ENCODE results near the gene LMNTD2.
A peak's percentile ranks its signal among the peaks of the same experiment; 100 is the strongest.

Gene LMNTD2

GRCh38 chr11:567011-567628 lies 6.6 kb upstream of the LMNTD2 start:
- no peak for DNase-seq

DNA sequence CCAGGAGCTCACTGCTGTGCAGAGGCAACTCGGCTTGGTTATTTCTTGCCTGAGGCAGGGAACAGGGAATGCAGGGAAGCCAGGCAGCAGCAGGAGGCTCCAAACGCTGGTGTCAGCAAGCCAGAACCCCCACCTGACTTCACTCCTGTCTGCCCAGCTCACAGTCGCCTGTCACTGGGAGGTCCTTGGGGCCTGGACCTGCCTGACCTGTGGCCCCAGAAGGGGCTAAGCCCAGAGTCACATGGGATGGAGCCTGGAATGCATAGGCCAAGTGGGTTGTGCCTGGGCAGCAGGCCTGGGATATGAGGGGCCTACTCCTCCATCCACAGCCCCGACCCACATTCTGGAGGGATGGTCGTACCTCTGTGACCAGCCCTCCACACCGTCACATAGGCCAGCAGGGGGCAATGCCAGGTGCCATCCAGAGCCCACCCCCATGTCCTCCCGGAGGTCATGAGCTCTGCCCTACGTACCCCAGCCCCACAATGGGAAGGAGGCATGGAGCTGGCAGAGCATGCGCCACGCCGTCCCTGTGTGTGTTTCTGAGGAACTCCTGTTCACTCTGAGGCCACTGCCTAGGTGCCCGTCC lies 5.5 kb upstream of the LMNTD2 start:
- DNase-seq: no peak

DNA sequence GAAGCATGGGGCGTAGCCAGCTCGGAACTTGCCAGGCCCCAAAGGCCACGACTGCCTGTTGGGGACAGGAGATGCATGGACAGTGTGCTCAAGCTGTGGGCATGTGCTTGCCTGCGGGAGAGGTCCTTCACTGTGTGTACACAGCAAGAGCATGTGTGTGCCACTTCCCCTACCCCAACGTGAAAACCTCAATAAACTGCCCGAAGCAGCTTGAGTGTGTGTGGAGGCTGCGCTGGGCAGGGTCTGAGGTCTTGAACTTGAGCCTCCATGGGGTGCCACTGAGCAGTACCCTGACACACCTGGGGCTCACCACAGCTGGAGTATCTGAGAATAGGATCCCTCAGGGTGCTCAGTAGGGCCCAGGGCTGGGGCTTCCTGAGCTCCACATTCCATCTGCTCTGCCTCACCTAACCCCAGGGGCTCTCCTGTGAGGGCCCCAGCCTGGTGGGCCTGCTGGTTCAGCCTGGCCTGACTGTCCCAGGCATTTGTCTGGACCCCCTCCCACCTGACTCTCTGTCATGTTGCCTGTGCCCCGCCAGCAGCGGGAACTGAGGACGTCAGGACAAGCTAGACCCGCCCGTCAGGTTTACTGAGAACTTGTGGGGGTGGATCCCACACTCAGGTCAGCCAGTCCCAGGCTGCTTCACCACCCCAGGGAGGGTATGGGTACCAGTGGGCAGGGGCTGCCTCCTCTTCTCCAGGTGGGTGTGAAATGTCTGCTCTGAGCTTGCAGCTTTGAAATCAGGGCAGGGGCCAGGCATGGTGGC lies 3.5 kb upstream of the LMNTD2 start:
- DNase-seq: no peak

DNA sequence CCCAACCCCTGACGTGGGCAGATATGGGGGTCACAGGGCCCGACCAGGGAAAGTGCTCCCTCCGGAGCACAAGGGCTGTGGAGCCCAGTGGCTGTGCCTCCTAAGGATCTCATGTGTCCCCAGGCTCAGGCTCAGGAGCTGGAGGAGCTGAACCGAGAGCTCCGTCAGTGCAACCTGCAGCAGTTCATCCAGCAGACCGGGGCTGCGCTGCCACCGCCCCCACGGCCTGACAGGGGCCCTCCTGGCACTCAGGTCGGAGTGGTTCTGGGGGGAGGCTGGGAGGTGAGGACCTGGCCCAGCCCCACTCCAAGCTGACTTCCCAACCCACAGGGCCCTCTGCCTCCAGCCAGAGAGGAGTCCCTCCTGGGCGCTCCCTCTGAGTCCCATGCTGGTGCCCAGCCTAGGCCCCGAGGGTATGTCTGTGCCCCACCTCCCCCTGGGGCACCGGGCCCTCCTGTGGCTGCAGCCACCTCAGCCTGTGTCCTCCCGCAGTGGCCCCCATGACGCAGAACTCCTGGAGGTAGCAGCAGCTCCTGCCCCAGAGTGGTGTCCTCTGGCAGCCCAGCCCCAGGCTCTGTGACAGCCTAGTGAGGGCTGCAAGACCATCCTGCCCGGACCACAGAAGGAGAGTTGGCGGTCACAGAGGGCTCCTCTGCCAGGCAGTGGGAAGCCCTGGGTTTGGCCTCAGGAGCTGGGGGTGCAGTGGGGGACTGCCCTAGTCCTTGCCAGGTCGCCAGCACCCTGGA lies 2.7 kb upstream of the LMNTD2 start:
- no peak for DNase-seq

DNA sequence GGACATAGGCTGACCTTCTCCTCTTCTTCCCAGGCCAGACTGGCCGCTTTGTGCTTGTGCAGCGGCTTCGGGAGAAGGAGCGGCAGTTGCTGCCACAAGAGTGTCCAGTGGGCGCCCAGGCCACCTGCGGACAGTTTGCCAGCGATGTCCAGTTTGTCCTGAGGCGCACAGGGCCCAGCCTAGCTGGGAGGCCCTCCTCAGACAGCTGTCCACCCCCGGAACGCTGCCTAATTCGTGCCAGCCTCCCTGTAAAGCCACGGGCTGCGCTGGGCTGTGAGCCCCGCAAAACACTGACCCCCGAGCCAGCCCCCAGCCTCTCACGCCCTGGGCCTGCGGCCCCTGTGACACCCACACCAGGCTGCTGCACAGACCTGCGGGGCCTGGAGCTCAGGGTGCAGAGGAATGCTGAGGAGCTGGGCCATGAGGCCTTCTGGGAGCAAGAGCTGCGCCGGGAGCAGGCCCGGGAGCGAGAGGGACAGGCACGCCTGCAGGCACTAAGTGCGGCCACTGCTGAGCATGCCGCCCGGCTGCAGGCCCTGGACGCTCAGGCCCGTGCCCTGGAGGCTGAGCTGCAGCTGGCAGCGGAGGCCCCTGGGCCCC lies 1.6 kb upstream of the LMNTD2 start:
- DNase-seq: no peak

GRCh38 chr11:561148-562003 lies 838 bp upstream of the LMNTD2 start:
- no peak for DNase-seq

GRCh38 chr11:559712-560304 lies 730 bp downstream of the LMNTD2 start:
- no peak for DNase-seq

GRCh38 chr11:559020-559620 lies 1.4 kb downstream of the LMNTD2 start:
- DNase-seq: no peak

DNA sequence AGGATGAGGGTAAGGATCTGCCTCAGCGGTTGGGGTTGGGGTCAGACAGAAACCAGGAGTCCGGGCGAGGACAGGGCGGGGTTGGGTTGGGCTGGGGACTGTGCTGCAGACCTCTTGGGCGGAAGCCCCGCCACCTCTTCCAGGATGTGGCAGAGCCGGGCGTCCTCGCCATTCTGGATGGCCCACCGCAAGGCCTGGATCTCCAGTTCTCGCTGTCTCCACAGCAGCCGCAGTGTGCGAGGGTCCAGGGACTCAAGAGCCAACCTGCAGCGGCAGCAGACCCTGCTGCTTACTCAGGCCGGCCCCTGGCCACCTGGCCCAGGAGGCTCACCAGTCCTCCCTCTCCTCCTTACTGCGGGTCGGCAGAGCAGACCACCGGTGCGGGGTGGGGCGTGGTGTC lies 2.0 kb downstream of the LMNTD2 start:
- DNase-seq: no peak

GRCh38 chr11:557328-558132 lies 3.0 kb downstream of the LMNTD2 start:
- no peak for DNase-seq

- no peak for DNase-seq
These were observed 3.8 kb downstream of the LMNTD2 start for GRCh38 chr11:556662-557256.

DNA sequence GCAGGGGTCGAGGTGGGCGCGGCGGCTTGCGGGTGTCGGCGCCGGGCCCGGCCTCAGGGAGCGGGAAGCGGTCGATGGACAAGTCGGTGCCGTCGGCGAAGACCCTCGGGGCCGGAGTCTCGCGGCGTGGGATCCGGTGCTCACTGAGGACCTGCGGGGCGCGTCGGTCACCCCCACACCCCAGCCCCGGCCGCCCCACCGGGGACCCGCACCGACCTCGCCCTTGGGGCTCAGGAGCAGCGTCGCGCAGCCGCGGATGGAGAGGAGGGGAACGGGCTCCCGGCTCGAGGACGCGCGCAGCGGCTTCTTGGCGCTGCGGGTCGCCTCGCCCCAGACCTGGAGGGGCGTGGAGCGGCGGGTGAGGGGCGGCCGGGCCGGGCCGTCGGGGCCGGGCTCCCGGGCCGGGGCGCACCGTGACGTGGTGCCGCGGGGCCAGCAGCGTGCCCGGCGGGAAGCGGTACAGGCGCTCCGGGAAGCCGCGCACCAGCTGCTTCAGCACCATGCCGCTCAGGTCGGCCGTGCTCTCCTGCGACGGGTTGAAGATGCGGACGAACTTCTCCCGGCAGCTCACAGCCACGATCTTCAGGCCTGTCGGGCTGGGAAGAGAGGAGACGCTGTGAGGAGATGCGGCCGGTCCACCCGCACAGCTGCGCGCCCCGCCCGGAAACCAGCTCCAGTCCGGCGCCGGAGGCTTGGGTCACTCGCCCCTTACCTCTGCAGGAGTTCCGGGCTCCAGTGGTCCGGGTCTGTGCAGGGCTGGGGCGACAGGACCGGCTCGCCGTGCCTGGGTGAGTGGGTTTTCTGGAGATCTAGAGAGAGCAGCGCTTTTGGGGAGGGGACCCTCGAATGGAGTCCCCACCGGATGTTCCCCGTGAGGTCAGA lies 4.5 kb downstream of the LMNTD2 start:
- DNase-seq: no peak

DNA sequence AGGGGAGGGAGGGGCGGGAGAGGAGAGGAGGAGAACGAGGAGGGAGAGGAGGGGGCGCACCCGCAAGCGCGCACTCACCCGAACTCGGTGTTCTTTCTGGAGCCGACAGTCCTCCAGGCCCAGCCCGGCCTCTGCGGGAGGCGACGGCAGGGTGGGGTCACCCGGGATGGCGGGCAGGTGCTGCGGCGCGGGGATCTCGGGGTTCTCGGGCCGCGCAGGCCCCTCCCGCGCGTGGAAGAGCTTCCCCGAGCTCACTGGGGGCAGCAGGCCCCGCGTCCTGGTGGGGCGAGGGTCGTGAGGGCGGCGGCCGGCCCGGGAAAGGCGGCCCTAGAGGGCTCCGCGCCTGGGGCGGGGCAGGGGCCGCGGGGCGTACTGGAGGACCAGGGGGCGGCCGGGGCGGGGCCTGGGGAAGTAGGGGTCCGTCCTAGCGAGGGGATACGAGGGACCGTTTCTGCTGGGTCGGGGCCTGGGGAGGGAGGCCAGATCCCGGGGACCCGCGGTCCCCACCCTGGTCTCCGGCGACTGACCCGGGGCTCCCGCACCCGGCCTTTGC lies 5.2 kb downstream of the LMNTD2 start:
- DNase-seq: no peak

- peak; percentile 80 for DNase-seq
These were observed 5.9 kb downstream of the LMNTD2 start for GRCh38 chr11:554428-555226.

DNA sequence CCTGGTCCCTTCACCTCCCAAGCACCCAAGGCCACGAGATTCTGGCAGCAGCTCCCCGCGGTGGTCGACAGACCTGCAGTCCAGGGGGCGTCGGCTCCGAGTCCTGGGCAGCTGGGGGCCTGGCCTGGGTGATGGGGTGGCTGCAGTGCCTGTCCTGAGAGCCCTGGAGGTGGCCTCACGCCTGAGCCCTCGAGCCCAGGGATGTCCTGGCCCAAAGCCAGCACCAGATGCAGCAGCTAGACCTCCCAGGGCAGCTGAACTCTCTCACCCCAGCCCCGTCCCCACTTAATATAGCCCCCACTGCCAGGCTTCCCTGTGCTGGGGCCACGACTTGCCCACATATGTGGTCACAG lies 6.6 kb downstream of the LMNTD2 start:
- DNase-seq: no peak

DNA sequence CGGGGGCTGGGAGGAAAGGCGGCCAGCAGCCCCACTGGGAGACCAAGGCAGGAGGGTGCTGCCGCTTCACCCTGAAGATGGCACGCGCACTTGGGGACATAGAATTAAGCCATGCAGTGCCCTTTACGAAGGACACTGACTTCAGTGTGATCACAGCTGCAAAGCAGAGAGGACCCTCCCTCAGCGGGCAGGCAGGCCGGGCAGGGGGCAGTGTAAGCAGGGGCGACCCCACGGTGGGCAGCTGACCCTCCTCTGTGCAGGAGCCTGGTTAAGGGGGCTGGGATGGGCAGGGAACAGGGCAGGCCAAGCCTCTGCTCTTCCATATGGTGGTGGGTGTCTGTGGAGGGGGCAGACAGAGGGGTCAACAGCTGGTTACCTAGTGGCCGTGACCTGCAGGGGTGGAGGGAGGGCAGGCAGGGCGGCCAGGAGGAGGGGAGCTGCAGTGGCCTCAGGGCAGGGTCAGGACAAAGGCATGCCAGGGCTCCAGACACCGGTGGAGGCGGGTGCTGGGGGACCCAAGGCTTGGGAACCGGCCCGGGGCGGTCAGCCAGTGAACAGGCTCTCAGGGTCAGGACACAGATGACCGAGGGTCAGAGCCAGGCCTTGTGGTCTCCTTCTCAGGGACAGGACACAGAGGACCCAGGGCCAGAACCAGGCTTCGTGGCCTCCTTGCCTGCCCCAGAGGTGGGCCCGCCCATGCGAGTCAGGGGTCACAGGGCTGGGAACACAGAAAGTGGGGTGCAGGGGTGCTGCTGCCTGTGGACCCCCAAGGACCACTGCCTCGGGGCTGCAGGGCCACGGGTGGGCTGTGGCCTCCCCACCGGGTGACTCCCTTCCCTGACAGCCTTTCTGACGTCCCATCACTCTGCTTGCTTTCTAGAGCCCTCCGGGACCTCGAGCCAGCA lies 7.2 kb downstream of the LMNTD2 start:
- no peak for DNase-seq

GRCh38 chr11:551596-551995 lies 8.9 kb downstream of the LMNTD2 start:
- DNase-seq: no peak
